GM19463 (cell line): ENCODE measurements around the gene TP53BP2.
"Not testable (repeated sequence)": the region's sequence is repeated elsewhere in the genome, so short reads cannot be mapped to it uniquely, and the experiment has no call there.

ENCODE experiments used
- ATAC-seq: cut with Tn5 transposase; IDR thresholded peaks from one replicate; pipeline ENCODE4 v1.9.1; 2021; ENCODE audit warnings: mild to moderate bottlenecking, moderate library complexity; ENCODE audit not compliant: unreplicated experiment

The TP53BP2 gene

DNA sequence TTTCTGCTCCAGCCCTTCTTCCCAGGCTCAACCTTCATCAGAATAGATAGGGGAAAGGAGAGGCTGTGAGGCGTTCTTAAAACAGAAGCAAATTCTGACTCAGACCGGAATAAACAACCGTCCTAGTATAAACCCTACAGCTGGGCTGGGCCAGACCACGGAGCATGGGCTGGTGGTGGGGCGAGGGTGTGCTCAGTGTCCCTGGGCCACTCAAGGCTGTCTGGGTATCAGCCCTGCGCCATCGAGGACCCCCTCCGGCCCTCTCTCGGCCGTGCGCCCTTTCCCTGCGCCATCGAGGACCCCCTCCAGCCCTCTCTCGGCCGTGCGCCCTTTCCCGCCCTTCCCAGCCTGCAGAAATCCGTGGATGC lies 97.4 kb downstream of the TP53BP2 start:
- no peak for ATAC-seq

- ATAC-seq = no peak
Observed at GRCh38 chr1:223747838-223748335, 97.9 kb downstream of the TP53BP2 start.

DNA sequence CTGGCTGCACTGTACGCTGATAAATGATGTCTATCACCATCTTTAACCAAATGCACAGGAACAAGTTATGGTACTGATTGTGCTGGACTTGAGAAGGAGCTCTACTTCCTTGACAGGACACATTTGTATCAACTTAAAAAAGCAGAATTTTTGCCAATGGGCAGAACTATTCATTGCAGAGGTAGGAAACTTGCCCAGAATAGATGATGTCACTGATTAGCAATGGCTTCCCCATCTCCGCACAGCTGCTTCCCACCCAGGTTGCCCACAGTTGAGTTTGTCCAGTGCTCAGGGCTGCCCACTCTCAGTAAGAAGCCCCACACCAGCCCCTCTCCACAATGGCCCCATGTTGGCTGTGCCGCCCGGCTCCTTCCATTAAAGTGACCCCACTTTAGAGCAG lies 100.0 kb downstream of the TP53BP2 start:
- ATAC-seq = no peak

- no peak for ATAC-seq
Observed at GRCh38 chr1:223742856-223743517, 102.8 kb downstream of the TP53BP2 start.

GRCh38 chr1:223741861-223742260 lies 103.9 kb downstream of the TP53BP2 start:
- ATAC-seq = no peak

DNA sequence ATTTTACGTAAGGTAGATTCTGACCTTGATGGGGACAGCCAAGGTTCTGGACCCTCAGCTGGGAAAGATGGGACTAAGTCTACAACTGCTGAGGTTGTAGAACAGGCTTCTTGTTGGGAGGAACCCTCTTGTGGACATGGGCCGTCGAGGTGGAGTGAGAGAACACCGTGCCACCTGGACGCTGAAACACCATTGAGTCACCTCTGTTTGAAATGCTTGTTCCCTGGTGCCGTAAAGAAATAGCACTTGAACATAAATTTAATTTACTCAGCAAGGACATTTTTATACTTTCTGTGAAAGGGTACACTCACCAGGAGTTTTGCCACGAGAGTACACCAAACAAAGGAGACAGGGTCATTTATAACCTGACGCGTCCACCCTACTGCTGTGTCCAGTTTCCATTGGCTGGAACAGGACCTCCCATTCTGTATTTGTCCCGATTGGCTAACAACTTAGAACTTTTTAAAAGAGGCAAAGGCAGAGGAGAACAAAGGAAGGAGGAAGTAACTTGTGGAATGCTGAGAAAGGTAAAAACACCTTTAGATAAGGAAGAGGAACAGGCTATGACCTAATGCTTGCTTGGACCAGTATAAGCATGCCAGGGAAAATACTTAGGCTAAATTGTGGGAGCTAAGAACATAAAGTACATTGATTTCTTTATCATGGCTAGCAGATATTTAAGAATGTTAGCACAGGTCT lies 105.6 kb downstream of the TP53BP2 start:
- not testable (repeated sequence) for ATAC-seq

GRCh38 chr1:223739366-223740037 lies 106.2 kb downstream of the TP53BP2 start:
- no peak for ATAC-seq

DNA sequence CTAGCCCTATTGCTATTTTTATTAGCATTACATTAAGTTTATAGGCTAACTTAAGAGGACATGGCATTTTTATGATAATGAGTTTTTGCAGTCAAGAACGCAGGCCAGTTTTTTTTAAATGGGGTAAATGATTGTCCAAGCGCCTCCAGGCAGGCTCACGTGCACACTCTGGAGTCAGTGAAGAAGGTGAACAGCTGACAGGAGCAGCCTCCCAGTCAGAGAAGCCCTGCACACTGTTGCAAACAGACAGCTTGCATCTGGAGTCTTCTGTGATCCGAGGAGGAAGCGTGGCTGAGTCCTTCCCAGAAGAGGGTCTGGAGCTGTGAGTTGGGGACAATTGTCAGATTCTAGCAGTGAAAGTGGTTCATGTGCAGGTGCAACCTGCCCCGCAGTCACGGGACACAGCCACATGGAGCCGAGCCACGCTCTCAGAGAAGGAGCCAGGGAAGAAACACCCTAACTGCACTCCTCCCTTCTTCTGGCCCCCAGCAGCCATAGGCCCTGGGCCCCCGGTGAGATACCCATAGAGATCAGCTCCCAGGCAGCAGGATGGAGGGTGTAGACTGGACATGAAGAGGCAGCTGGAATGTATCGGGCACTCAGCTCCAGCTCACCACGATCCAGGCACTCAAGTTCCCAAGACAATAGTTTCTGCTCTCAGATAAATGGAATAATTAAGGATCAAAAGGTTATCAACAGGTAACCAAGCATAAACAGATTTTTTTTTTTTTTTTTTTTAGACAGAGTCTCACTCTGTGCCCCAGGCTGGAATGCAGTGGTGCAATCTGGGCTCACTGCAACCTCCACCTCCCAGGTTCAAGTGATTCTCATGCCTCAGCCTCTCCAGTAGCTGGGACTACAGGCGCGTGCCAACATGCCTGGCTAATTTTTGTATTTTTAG lies 107.0 kb downstream of the TP53BP2 start:
- no peak for ATAC-seq

DNA sequence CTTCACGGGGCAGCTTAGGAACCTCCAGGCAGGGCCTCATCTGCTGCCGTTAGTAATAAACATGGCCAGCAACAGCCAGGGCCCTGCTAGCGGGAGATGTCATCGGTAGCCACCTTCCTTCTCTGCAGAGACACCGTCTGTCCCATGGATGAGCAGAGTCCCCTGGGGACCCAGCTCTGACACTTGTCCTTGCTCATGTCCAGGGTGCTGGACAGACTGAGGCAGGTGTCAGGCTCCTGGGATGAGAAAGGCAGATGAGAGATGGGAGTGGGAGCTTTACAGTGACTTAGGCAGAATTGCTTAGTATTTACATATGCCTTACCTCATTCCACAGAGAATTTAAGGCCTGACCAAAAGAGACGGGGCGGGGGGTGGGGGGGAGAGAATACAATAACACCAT lies 108.4 kb downstream of the TP53BP2 start:
- ATAC-seq = no peak

GRCh38 chr1:223736638-223737037 lies 109.1 kb downstream of the TP53BP2 start:
- ATAC-seq = not testable (repeated sequence)

- ATAC-seq = no peak
Observed at GRCh38 chr1:223733898-223734852, 111.6 kb downstream of the TP53BP2 start.

- ATAC-seq = no peak
Observed at GRCh38 chr1:223732993-223733798, 112.6 kb downstream of the TP53BP2 start.

DNA sequence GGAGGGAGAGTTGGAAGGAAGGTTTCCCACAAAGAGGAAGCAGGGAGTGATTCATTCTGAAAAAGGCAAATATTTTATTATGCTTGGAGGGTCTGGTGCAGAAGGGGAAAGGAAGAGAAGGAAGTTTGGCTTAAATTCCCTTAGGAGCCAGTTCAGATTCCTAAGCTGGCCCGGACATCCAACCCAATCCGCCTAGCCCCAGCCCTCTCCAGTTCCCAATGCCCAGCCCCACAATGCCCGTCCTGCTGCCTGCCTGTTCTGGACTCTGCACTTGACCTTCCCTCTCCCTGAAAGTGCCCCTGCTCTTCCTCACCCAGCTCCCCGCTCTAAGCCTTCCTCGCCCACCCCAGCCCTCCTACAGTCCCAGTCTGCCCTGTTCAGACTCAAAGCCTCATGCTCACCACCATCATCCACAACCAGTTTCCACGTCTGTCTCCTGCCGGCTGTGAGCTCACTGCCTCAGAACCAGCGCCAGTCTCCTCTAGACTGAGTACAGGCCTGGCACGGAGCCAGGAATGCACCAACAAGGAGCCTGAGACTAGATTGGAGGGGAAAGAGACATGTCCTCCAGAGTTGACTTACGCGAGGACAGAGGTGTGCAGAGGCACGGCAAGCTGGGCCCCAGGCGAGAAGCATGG lies 114.5 kb downstream of the TP53BP2 start:
- ATAC-seq = no peak

DNA sequence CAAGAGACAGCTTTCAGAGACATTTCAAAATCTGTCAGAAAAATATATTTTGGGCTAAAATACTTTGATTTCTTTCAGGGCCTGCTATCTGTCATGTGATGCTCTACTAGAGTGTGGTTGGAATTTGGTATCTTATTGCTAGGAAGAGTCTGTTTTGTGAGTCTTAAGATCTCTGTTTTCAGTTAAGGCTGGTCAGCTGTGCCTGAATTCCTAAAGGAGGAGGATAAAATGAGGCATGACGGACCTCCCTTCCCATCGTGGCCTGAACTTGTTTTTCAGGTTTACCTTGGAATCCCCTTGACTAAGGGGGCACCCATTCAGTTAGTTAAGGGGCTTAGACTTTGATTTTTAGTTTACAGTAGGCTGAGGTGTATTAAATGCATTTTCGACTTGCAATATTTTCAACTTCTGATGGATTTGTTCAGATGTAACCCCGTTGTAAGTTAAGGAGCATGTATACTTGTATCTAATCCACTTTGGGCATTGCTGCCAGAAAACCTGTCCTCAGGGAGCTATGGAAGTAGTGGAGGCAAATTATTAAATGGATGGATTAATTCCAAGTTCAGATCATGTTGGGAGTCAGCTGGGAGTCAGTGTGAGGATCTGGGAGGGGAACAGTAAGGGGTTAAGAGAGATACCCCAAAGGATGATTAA lies 115.1 kb downstream of the TP53BP2 start:
- ATAC-seq = no peak

GRCh38 chr1:223729906-223730305 lies 115.8 kb downstream of the TP53BP2 start:
- no peak for ATAC-seq
